GM21381 (cell line): Measurements from ENCODE around the gene SSR2.
A peak's percentile ranks its signal among the peaks of the same experiment; 100 is the strongest.
"Not testable (repeated sequence)": the region's sequence is repeated elsewhere in the genome, so short reads cannot be mapped to it uniquely, and the experiment has no call there.

ENCODE experiments used
- ATAC-seq: cut with Tn5 transposase; IDR thresholded peaks from one replicate; pipeline ENCODE4 v1.9.1; 2021; ENCODE audit warnings: mild to moderate bottlenecking, moderate library complexity; ENCODE audit not compliant: unreplicated experiment

SSR2 gene

DNA sequence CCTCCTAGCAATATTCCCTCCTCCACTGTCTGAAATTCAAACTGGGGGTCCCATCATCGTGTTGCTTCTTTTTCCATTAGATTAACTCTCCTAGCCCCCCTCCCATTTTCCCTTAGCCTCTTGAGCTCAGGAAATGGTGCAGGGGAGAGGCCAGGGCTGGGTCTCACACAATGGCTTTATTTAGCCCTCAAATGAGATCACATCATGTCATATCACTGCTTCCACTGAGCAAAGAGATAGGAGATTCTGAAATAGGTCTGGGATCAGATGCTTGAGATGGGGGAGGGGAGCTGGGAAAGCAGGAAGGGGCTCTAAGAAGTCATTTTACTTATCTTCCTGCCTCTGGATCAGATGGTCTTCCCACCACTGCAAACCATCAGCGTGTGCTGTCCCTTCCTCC is 24.6 kb downstream of the SSR2 start:
- ATAC-seq, result no peak

DNA sequence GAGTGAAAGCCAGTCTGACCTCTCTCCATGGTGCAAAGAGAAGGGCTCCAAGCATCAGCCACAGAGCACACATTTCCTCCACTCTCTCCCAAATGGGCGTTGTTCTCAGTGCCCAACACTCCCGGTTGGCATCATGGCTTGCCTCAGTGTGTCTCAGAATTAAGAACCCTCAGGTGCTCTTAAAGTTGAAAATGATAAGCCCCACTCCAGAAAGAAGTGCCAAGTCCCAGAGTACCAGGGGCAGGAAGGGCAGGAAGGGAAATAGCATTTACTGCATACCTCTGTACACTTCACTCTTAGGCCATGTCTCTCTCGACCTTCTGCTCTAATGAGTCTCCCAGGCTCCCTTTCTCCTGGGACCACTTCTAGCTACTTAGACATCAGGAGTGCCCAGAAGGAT is 27.2 kb downstream of the SSR2 start:
- ATAC-seq, result no peak

GRCh38 chr1:155990005-155990739 is 30.6 kb downstream of the SSR2 start:
- no peak for ATAC-seq

DNA sequence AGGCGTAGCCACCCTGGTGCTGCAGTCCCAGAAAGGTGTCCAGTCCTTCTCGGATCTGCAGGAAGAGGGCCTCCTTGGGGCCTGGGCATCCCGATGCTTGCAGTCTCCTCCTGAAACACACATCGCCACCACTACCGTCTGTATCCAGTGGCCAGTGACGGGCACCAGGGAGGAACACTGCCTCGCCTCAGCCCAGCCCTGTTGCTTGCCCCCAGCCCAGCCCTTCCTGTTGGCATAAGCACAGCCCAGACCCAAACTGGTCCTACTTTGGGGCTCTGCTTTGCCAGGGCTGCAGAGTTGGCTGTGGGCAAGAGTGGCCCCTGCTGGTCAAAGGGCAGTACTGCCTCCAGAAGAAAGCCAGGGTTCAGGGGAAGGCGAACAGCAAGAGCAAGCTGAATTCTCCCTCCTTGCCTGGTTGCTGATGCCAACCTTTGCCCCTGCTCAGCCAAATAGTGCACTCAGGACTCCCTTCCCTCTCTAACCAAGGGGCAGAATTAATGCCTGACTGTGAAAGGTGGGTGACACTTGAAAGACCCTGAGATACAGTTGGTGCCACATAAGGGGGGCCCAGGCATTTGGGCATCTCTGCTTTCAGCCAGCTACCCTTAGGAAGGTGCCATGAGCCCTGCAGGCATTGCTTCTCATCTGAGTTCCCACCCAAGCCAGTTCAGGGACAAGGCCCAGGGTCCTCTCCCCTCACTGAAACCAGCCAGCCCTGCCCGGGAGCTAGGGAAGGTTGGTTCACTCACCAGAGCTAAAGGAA is 31.3 kb downstream of the SSR2 start:
- no peak for ATAC-seq

DNA sequence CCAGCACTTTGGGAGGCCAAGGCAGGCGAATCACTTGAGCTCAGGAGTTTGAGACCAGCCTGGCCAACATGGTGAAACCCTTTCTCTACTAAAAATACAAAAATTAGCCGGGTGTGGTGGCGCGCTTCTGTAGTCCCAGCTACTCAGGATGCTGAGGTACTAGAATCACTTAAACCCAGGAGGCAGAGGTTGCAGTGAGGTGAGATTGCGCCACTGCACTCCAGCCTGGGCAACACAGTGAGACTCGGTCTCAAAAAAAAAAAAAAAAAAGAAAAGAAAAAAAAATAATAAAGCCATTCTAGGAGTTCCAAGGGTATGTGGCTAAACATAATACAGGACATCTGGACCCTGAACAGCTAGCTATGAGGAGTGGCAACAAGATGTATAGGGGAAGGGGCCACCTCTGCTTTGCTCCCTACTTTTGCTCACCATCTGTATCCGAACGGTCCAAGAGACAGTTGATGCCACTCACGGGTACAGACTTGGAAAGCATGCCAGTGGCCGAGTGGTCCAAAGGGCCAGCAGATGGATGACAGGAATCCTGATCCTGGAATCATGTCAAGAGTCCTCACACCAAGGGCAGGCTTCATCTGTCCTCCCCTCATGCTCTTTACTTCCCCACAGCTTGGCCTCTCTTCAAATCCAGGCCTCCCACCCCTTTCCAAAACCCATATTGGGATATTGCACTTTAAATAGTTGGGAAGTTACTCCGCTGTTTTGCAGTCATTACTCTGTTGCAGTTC is 35.7 kb downstream of the SSR2 start:
- not testable (repeated sequence) for ATAC-seq

DNA sequence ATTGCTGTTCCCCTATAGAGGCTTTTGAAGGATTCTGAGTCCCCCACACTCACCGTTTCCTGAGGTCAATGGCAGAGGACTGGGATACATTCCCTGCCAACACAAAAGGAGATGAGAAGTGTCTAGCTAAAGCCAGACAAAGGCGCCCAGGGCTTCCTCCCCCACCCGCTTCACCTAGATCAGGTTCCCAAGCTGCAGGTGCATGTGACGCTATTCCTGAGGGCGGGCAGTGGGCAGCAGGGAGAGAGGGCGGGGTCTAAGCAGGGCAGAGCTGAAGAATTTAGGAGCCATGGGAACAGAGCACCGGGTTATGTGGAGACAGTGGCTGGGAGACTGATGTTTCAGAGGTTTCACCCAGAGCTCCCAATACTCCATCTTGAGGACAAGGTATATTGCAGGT is 36.4 kb downstream of the SSR2 start:
- ATAC-seq, result no peak

- ATAC-seq, result no peak
These were observed 37.3 kb downstream of the SSR2 start for GRCh38 chr1:155983191-155984024.

DNA sequence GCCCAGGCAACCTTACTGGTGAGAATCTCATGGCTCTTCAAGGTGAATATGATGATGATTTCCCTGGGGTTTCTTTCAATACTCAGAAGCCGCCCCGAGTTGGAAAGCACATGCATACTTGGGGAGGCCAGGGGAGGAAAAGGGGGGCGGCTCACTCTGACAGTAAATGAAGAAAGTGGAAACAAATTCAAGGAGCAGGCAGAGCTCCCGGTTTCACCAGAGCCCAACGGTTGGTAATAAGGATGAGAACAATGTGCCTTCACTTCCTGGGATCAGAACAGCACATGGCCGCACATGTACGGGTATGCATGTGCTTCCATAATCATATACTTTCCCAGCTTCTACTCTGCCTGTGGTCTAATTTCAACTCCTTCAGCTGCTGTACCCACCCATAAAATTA is 38.6 kb downstream of the SSR2 start:
- ATAC-seq, result no peak

DNA sequence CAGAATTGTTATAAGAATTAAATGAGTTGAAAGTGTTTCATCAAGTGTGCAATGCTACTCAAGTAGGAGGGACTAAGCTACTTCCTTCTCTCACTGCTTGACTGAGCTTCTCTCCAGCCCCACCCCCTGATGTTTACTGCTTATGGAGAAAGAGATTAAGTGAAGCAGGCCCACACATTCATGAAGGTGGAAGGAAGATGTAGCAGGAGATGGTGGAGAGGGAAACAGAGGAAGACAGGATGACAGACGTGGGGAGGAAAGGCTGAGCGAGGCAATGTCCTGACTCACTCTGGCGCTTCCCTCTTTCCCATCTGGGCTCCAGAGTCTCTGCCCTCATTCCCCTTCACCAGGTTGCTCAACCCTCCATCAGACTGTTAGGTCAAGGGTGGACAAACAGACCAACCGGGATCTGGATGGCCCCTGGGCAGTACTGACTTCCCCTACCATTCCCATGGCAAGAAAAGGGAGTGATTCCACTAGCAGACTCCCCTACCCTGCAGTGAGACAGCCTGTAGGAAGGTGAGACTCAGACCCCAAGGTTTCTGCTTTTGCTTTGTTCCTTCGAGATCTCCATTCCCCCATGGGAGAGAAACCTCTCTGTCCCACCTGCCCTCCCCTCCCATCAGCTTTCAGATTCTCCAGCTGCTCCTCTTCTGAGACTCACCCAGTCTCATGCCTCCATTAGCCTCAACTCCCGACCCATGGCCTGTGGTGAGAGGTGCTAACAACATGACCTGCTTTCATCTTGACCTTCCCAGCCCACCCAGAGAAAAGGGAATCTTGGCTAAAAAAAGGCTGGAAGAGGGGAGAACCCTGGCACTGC is 39.3 kb downstream of the SSR2 start:
- no peak for ATAC-seq

GRCh38 chr1:155979597-155980343 is 41.0 kb downstream of the SSR2 start:
- no peak for ATAC-seq

GRCh38 chr1:155978973-155979429 is 41.8 kb downstream of the SSR2 start:
- no peak for ATAC-seq

DNA sequence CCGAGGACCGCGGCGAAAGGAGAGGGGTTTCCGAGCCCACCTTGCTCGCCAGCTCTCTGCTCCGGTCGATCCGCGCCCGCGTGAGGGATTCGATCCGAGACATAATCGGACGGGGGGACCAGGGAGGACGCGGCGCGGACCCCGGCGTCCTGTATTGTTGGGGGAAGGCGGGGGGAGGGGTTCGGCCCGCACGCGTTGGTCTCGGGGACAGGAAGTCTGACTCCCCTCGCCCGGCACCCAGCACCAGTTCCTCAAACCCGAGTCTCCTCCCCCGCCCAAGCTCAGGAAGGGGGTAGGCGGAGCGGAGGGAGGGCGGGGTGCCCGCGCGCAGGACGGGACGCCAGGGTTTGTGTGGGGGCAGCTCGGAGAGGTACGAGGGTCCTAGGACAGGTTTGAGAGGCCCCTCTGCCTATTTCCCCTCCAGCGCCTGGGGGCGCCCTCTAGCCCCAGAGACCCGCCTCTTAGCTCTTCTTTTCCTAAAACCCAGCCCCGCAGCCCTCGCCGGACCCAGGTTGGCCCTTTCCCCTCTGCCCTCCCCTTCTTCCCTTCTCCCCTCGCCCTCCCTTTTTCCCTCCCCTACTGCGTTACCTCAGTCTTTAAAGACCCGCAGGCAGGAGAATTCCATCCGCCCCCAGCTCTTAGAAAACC is 42.3 kb downstream of the SSR2 start, which contains the start of gene ARHGEF2:
Gene ARHGEF2 (minus strand): TSS at position 223 of the 648 bp plus-strand sequence. CDS start 120 bp downstream, at position 103.
- peak; percentile 37 for ATAC-seq

GRCh38 chr1:155977690-155978324 is 42.9 kb downstream of the SSR2 start:
- ATAC-seq, result no peak

DNA sequence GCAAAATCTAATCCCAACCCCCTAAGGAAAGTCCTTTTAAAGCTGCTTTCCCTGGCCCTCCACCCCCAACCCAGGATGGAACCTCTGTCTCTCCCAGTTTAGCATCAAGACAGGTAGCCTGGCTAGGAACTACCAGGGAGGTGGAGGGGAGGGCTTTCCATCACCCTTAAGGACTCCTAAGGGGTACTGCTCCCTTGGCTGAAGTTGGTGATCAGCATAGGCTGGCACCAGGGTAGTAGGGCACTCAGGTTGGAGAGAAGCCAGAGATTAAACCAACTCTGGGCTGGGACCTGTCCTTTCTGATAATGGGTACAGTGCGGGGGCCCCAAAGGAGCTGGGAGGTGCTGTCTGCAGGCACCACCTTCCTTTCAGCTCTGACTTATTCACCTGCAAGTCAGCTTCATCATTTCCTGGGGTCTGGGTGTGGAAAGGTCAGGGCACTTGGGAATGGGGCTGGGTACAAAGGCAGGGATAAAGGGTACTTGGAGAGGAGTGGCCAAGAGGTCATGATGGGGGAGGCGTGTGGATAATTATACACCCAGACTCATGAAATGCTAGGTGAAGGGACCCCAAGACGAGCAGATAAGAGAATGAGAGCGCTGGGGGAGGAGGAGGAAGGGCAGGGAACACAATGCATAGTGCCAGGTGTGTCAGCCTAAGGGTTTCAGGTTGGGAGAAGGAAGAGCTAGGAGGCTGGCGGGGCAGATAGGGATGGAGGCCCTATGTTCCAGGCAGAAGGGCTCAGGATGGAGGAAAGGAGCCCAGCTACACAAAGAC is 43.6 kb downstream of the SSR2 start:
- no peak for ATAC-seq

- ATAC-seq, result no peak
These were observed 44.5 kb downstream of the SSR2 start for GRCh38 chr1:155976062-155976912.

DNA sequence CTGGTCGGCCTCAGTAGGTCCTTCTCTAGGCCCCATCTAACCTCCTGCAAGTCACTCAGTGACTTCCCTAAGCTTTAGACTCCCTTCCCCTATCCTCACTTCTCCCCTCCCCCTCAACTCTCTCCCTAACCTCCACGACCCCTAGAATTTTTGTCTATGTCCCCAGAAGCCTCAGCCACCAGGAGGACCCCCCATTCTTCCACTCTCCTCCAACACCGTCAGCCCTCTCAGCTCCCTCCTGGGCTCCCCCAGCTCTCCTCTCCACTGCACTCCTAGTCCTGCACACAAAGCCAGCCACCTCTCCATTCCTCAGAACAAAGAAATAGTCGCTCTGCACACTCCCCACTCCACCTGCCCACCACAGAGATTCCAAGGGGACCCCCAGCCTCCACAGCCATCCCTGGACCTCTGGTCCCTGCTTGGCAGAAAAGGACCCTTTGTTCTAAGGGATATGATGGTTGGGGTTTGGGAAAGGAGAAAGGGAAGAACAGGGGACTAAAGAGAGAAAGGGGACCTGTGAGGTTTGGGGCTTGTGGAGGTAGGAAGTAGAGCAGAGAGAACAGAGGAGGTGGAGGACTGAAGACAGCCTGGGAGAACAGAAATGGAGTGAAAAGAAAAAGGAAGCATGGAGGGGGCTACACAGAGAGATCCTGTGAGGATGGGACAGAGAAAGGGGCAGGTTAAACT is 45.2 kb downstream of the SSR2 start:
- ATAC-seq, result no peak
